NCI-H1092 treated with DMSO at 0.1 percent for 48 hours (cell line): ENCODE data around the gene EHMT1.
A peak's percentile ranks its signal among the peaks of the same experiment; 100 is the strongest.

Experiments used
- DNase-seq: peaks from one replicate; lab custom pipeline; 2025; lab: John Stamatoyannopoulos, UW

EHMT1 gene

DNA sequence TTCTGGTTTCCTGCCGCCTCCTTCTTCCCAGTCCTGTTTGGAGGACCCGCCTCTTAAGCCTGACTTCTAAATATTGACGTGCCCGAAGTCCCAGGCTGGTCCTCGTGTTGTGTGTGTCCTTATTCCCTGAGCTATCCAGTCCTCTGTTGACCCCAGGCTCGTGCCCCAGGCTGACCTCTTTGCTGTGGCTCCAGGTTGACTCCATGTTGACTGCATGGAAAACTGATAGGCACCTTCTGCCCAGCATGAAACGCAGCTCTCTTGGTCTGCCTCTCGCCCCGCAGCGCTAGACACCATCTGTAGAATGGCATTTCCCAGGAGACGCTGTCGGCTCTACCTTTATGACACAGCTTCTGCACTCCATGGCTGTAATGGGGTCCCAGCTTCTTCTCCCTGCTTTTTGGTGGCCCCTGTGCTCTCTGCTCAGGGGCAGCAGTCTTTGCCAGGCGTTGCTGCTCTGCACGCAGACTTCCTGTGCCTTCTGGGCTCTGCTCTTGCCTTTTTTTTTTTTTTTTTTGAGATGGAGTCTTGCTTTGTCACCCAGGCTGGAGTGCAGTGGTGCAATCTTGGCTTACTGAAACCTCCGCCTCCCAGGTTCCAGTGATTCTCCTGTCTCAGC lies 28.4 kb downstream of the EHMT1 start:
- no peak for DNase-seq

DNA sequence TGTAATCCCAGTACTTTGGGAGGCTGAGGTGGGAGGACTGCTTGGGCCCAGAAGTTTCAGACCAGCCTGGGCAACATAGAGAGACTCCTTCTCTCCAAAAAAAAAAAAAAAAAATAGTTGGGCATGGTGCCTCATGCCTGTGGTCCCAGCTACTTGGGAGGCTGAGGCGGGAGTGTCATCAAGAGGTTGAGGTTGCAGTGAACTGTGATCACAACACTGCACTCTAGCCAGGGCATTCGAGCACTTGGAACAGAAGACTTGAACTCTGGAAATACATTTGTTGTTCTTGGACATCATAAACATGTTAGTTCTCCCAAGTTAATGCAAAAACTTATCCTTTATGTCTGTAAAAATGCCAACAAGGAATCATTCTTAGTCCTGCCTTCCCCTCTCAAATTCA lies 29.6 kb downstream of the EHMT1 start:
- no peak for DNase-seq

DNA sequence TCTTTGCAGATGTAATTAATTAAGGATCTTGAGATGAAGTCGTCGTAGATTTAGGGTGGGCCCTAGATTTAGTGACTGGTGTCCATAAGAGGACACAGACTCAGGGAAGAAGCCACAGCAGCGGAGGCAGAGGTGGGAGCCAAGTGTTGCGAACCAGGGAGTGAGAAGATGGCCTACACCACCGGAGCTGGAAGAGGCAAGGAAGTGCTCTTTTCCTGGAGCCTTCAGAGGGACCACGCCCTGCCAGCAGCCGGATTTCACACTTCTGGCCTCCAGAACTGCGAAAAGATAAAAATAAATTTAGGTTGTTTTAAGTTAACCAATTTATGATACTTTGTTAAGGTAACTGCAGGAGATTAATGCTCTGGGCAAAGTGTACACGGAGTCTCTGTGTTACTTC lies 30.7 kb downstream of the EHMT1 start:
- no peak for DNase-seq

DNA sequence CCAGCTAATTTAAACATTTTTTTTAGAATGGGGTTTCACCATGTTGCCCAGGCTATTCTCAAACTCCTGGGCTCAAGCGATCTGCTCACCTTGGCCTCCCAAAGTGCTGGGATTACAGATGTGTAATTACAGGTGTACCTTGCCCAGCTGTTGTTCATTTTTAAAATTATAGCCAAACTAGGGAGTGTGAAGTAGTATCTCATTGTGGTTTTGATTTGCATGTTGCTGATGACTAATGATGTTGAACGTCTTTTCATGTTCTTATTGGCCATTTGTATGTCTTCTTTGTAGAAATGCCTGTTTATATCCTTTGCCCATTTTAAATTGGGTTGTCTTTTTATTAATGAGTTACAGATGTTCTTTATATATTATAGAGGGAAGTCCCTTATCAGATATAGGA lies 31.5 kb downstream of the EHMT1 start:
- no peak for DNase-seq

DNA sequence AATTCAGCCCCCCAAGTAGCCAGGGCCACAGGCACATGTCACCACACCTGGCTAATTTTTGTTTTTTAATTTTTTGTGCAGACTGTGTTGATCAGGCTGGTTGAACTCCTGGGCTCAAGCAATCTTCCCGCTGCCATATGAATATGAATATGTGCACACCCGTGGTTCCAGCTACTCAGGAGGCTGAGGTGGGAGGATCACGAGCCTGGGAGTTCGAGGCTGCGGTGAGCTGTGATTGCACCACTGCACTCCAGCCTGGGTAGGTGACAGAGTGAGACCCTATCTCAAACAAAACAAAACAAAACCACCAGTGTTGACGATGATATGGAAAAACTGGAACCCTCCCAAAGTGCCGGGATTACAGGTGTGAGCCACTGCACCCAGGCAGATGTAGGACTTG lies 32.0 kb downstream of the EHMT1 start:
- DNase-seq: no peak

DNA sequence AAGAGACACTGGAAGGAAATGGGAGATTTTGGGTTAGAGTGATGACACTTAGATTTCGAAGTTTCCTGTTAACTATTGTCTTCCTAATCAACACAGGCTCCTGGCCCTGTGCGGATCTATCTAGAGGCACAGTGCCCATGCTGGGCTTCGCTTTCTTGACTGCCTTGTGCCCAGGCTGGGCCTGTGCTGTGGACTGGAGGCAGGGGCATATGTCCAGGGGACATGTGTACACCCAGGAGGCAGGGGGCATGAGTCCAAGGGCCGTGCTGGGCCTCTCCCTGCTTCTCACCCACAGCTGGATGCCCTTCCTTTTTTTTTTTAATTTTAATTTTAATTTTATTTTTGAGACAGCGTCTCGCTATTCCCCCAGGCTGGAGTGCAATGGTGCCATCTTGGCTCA lies 37.6 kb downstream of the EHMT1 start:
- no peak for DNase-seq

DNA sequence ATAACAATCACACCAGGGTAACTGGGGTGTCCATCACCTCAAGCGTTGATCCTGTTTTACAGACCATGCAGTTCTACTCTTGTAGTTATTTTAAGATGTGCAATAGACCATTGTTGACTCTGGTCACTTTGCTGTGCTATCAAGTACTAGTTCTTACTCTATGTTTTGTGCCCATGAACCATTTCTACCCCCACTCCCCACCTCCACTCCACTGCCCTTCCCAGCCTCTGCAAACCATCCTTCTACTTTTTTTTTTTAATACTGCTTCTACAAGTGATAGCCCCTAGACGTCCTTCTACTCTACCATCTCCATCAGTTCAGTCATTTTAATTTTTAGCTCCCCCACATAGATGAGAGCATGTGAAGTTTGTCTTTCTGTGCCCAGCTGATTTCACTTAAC lies 38.8 kb downstream of the EHMT1 start:
- DNase-seq: no peak

DNA sequence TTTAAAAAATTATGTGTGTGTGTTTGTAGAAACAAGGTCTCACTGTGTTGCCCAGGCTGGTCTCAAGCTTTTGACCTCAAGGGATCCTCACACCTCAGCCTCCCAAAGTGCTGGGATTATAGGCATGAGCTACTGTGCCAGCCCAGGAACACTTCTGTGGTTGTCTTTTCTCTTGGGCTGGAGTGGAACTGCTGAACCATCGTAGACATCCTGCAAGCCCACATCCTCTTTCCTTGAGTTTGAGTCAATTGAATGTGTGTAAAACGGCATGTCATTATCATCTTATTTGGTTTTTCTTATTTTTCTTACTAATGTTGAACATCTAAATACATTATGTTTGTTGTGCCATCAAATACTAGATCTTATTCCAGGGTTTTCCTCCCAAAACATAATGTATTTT lies 40.0 kb downstream of the EHMT1 start:
- DNase-seq: no peak

DNA sequence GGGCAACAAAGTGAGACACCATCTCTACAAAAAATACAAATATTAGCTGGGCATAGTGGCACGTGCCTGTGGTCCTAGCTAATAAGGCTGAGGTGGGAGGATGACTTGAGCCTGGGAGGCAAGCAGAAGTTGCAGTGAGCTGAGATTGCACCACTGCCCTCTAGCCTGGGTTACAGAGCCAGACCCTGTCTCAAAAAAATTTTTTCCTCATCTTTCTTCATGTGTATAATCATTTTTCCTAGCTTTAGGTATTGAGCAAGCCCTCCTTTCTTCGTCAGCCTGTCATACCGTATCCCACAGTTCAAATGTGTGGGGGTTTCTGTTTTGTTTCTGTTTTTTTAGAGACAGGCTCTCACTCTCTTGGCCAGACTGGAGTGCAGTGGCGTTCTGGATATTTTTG lies 41.3 kb downstream of the EHMT1 start:
- no peak for DNase-seq

DNA sequence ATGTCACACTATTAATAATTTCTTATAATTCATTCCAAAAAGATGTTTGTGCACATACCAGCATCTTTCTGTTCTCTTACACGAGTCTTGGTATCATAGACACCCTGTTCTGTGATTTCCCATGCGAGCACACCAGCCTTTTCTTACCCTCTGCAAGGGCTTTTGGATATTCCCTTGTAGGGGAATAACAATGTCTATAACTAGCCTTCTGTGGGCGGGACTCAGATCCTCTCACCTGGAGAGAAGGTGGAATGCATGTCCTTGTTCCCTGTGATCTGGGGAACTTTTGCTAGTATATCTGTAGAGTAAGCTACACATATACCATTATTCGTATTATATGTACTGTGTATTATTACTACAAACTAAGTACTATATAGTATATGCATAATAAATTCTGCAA lies 44.8 kb downstream of the EHMT1 start:
- DNase-seq: no peak

DNA sequence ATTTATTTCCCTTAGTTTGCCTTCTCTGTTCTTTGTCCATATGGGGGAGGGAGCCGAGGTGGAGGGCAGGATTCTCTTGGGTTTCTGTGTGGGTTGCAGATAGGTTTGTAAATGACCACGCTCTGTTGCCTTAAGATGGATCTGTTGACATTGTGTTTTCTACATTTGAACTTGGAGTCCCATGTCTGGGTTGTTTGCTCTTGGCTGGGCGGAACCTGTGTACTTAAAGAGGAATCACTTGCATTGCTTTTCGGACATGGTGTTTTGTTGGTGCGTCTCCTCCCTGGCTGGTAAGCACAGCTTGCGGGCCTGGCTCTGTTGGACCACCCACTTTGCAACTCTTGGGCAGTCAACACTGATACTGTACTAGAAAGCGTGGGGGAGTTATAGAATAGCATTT lies 45.9 kb downstream of the EHMT1 start:
- DNase-seq: no peak

DNA sequence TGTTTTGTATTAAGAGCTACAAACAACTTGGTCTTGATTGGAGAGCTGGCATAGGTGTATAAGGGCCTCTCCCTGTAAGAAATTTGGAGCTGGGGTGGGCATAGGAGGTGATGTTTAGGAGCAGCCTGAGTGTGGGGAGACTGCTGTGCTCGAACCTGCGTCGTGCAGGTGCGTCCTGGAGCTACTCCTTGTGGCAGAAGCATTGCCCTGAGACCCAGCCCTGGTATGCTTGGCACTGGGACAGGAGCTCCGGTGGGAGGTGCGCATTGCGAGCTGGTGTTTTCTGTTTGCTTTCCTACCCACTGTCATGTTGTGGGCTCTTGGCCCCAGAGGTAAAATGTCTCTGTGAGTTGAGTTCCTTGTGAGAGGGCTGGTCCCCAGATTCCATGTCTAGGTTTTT lies 46.4 kb downstream of the EHMT1 start:
- DNase-seq: no peak

DNA sequence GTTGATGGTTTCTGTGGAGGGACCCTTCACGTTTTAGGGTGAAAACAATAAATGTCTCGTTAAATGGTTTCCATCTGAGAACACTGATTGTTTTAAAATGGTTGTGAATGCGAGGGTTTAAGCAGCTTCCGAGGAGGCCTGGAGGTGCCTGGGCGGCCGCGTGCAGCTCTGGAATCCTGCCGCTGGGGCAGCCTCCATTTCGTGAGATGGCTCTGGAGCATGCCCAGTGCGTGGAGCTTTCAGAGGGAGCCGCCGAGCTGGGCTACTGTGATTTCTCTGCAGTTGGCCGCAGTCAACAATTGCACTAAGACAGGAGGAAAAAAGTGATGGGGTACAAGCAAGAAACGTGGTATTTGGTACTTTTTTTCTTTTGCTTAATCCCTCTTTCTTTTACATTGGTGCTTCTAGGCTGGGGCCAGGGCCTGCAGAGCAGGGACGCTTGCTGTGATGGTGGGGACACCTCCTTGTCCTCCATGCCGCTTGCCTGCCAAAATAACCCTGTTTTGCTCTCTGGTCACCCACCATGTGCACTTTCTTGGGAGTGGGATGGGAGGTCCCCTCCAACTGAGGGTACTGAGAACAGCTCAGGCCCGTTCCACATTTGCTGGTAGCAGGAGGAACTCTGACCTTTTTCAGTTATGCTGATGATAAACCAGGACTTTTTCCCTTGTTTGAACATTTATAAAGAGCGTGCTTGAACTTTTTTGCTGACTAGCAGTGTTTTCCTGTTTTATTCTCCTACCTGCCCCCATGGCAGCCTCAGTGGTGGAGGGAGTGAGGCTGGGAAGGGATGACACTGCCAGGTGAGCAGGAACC lies 47.1 kb downstream of the EHMT1 start:
- DNase-seq: no peak

DNA sequence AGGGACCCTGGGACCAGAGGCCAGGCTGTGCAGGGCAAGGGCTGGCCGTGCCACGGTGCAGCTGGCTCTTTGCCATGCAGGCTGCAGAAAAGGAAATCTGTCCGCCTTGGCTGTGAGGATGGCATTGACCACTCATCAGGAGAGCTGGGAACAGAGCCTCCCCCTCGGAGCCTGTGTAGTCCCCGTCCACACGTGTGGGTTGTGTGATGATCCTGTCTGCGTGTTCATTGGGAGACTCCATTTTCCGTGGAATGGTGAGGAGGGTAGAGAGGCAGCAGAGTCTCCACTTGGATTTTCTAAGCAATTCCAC lies 47.7 kb downstream of the EHMT1 start:
- peak; percentile 30 for DNase-seq

DNA sequence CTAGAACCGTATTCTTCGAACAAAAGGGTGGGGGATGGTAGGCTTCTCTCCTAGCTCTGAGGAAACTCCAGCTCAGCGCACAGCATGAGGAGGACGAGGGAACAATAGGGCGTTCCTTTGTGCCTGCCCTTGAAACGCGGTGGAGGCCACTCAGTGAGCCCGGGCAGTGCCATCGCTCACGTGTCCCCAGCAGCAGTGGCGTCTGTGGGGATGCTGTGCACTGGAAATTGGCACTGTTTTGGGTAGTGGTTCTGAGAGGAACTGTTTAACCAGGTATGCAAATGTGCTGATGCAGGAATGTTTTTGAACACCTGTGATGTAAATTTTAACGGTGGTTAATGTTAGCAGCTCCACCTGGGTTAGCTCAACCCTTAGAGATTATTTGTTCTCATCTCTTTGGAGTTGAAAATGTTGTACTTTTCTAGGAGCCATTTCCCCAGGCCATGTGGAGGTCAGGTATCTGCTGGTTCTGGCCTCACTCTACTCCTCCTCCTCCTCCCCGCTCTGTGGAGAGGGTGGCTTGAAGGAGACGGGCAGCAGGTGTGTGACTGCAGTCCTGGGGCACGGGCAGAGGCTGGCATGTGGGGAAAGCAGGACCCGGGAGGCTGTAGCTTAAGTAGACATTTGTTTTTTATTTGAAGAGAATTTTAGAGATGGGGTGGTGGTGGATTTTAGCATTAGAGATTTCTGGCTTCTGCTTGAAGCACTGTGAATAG lies 48.3 kb downstream of the EHMT1 start:
- DNase-seq: peak; percentile 54

DNA sequence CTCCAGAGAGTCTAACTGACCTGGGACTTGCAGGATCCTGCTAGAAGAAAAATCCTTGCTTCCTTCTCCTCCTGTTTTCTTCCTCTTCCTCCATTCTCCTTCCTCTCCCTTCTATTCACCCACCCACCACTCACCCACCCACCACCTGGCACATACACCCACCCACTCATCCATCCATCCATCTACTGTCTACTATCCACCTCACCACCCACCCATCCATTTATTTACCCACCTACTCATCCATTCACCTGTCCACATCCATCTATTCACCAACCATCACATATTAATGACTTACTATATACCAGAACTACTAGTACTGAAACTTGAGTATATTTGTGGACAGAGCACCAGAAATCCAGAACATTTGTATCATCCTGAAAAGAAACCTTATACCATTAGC lies 49.4 kb downstream of the EHMT1 start:
- DNase-seq: no peak

DNA sequence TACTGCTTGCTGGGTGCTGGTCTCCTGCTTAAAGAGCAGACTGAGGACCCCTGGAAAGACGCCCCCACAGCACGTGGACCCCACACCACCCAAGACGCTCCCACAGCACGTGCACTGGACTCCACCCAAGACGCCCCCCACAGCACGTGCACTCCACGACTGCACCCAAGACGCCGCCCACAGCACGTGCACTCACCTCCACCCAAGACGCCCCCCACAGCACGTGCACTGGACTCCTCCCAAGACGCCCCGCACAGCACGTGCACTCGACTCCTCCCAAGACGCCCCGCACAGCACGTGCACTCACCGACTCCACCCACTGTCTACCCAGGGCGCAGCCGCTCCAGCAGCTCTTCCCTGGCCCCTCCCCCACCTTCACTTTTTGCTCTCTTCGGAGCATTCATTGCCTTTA lies 50.5 kb downstream of the EHMT1 start:
- DNase-seq: no peak

DNA sequence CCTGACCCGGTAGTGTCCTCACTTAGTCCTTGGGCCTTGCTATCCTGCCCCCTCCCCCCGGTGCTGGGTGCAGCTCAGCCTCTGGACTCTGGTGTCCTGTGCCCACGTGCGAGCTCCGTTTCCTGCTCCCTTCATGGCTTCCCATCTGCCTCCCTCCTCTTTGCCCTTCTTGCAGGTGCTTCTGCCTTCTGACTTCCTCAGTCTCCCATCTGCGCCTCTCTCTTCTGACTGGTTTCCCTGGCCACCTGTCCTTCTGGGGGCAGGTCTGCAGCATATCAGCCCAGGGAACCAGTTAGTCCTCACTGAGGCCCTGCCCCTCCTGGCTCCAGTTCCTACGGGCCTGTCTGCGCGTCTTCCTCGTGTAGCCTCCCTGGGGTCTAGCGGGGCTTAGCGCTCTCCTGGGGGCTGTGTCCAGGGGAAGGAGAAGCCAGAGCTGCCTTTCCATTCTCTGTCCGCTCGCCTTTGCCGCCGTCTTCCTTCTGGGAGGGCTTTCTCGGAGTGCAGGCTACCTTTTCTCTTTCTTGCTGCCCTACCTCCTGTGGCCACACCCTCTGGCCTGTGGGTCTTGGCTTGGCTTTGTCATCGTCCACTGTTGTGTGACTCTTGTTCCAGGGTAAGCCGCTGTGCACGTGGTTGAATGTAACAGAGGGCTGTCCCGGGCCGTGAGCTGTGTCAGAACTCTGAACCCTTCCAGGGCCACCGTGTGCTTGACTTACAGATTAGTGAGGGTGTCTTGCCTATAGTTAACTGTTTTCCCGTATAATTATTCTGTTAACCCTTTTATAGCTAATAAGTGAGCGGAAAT lies 51.8 kb downstream of the EHMT1 start:
- no peak for DNase-seq

DNA sequence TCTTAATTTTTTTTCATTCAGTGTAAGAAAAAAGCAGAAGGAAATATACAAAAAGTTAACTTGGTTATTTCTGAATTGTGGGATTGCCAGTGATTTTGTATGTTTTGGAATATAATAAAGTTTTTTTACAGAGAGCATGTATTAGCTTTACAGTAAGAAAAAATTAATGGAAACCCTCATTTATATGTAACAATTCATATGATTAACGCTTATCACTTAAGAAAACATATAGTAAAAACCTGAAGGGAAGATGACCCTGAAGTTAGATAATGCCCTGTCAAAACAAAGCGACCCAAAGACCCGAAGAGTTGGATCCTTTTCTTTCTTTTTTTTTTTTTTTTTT lies 52.4 kb downstream of the EHMT1 start:
- no peak for DNase-seq

DNA sequence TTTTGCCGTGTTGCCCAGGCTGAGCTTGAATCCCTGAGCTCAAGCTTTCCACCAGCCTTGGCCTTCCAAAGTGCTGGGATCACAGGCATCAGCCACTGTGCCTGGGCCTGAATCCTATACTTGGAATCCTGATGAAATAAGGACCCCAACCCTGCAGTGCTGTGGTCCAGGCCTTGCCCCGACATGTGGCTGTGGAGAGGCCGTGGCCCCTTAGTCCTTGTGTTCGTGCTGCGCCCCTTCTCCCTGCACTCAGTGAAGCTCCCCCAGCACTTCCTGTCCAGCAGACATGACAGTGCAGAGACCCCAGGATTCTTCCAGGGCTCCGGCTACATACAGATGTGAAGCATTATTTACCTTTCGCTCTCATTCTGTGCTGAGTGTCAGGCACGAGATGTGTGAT lies 52.9 kb downstream of the EHMT1 start:
- DNase-seq: no peak

DNA sequence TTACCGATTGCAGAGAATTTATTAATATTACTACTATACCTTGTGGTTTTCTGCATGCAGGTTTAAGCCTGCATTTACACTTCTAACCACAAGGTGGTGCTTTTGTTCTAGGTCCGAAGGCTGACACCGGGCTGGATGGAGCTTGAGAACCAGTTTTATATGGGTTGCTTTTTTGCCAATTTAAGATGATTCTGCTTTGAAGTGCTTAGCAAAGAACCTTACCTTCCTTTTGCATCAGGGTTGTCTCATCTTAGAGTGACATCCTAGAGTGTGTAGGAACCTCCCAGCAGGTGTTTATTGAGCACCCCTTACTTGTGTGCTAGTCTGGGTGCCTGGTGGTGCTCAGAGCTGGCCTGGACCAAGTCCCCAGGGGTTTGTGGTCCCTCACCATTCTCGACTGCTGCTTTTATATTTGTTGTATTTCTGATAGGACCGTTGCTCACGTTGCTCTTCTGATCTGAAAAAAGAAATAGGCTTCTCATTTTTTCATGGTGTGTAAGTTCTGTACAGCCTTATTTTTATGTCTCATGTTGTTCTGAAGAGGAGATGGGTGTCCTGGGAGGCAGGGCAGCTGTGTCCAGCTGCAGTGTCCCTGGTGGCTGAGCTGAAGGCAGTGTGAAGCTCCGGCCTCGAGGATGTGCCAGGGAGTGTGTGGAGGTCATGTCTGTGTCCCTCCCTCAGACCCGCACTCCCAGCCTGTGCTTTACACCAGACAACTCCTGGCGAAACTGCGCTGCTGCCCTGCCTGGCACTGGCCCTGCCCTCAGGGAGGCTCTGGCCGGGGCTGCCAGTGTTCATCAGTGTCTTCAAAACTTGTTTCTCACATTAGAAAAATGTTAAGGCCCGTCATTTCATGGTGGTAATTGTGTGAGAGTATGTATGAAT lies 54.3 kb downstream of the EHMT1 start:
- peak; percentile 87 for DNase-seq

DNA sequence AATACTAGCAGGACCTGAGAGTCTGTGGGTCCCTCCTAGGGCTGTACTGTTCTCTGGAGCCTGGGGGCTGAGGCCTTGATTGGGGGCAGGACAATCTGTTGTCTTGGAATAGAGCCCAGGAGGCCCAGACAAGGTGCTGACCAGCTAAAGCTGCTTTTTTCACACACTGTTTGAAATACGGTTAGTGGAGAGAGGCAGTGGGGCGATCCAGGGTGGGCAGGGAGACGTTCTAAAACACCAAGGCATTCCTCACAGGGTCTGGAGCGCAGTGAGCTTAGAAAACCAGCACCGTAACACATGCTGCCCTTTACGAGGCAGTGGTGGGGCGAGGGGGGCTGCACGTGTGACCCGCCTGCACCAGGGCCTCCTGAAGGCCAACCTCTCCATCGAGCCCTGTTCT lies 55.1 kb downstream of the EHMT1 start:
- DNase-seq: no peak
